Measurements from ENCODE around the gene ZNF618. TPM values are rescaled to one million over a fixed set of nuclear protein-coding genes. Genes with fewer than 3 reads are reported as not detected.

The ZNF618 gene
- total RNA-seq, 4 donors from 2014 or later, result 2.1 to 6.2 (median 4.1) TPM

DNA sequence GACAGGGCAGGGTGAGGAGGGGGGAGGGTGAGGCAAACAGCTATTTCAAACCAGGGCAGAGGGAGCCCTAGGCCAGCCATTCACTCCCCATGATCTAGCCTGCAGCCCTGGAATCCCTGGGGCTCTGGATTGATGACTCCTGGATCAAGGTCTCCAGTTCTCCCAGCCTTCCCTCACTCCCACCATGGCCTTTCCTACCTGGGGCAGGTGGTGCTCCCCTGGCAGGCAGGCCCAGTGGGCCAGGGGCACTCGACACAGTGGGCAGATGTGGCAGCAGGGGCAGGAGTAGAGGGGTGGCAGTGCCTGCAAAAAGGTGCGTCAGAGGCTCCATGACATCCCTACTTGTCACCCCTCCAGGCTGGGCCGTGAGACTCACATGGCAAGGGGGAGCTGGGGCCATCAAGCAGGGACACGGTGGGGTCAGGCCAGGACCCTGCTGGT is 216.9 kb downstream of the ZNF618 start:
- Histone ChIP-seq H3K4me3 (no peak overlapping the region), H3K27me3 (peaks cover 47% of the 10 kb centered on the region), H3K9me3 (no peaks in the 10 kb centered on the region), H3K4me1 (peaks cover 0 to 9% (median 3%) of the 10 kb centered on the region in 3 donors), H3K36me3 (no peaks in the 10 kb centered on the region), H3K27ac (no peak overlapping the region)
- no peak for ATAC-seq
- TF ChIP-seq EP300 (IDR thresholded peaks at IDR 0.05), result no peak
- no peak for TF ChIP-seq POLR2AphosphoS5 (IDR thresholded peaks at IDR 0.05)
- TF ChIP-seq, protein P1, sequence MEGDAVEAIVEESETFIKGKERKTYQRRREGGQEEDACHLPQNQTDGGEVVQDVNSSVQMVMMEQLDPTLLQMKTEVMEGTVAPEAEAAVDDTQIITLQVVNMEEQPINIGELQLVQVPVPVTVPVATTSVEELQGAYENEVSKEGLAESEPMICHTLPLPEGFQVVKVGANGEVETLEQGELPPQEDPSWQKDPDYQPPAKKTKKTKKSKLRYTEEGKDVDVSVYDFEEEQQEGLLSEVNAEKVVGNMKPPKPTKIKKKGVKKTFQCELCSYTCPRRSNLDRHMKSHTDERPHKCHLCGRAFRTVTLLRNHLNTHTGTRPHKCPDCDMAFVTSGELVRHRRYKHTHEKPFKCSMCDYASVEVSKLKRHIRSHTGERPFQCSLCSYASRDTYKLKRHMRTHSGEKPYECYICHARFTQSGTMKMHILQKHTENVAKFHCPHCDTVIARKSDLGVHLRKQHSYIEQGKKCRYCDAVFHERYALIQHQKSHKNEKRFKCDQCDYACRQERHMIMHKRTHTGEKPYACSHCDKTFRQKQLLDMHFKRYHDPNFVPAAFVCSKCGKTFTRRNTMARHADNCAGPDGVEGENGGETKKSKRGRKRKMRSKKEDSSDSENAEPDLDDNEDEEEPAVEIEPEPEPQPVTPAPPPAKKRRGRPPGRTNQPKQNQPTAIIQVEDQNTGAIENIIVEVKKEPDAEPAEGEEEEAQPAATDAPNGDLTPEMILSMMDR (IDR thresholded peaks at IDR 0.05), result no peak
- no peak for TF ChIP-seq POLR2A (IDR thresholded peaks at IDR 0.05)
- 57% methylated on average over 1 of the region's 4 CpGs; no CpG with 5 or more reads in 1 of the 2 donors for WGBS, 2 donors (ENCODE audit: low coverage in 1 of 2)

DNA sequence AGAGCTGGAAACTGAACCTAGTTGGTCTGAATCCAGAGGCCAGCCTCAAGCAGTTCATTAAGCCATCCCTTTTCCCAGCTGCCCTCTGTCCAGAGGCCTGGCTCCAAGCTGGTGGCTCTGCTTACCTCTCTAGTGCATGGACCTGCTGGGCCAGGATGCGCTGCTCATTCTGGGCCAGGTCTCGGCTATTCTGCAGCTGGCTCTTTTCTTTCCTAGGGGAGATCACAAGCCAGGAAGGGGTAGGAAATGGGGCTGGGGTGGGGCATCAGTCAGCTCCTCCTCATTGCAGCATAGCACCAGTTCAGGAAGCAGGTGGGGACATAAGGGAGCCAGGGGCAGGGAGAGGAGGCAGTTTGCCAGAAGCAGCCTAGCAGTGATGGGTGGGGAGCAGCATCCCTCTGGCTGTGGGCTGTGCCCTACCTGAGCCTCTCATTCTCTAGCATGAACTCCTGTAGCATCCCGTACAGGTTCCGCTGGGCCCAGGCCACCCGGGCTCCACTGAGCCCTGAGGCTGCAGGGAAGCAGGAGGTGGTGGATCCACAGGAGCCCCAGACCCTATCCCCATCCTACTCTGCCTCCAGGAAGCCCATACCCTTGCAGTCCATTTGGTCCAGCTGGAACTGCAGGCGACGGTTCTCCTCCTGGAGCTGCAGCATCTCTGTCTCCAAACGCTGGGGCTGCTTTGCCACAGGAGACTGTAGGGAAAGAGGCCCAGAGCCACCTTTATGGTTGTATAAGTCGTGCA is 217.8 kb downstream of the ZNF618 start:
- 80 to 100% methylated on average over 1 to 3 of the region's 9 CpGs for WGBS, 2 donors (ENCODE audit: low coverage in 1 of 2)
- H3K27me3 ChIP-seq, result peaks cover 56% of the 10 kb centered on the region

DNA sequence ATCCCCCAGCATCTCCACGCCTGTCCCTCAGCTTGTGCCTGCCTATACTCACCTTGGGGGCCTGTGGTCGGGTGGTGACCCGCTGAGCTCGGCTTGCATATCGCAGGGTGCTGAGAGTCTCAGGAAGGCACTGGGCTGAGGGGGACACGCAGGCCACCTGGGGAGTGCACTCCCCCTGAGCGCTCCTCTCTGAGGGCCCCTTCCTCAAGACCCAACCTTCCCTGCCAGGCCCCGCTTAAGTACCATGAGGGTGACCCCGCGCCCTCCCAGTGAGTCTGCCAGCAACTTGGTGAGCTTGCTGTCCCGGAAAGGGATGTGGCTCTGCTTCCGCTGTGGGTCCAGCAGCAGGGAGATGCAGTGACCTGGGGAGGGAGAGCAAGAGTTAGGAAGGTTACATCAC is 218.9 kb downstream of the ZNF618 start:
- WGBS, 2 donors (ENCODE audit: low coverage in 1 of 2), result no CpG with 5 or more reads among the region's 12 CpGs
- H3K27me3 ChIP-seq, result peaks cover 63% of the 10 kb centered on the region
- TF ChIP-seq POLR2AphosphoS5 (IDR thresholded peaks at IDR 0.05) (no peak), POLR2A (IDR thresholded peaks at IDR 0.05) (no peak), EP300 (IDR thresholded peaks at IDR 0.05) (no peak)
- TF ChIP-seq, protein P1 (IDR thresholded peaks at IDR 0.05), result no peak

More for the DNA sequence above, 217.8 kb downstream of the ZNF618 start:
- H3K36me3 ChIP-seq, result no peaks in the 10 kb centered on the region
- H3K27ac ChIP-seq, result no peak overlapping the region
- H3K4me1 ChIP-seq, result peaks cover 0 to 18% (median 5%) of the 10 kb centered on the region in 3 donors
- H3K4me3 ChIP-seq, result no peak overlapping the region
- no peaks in the 10 kb centered on the region for H3K9me3 ChIP-seq
- no peak for ATAC-seq
- TF ChIP-seq POLR2A (IDR thresholded peaks at IDR 0.05), result no peak
- TF ChIP-seq, protein P1 (IDR thresholded peaks at IDR 0.05), result no peak
- no peak for TF ChIP-seq EP300 (IDR thresholded peaks at IDR 0.05)
- TF ChIP-seq POLR2AphosphoS5 (IDR thresholded peaks at IDR 0.05), result no peak

DNA sequence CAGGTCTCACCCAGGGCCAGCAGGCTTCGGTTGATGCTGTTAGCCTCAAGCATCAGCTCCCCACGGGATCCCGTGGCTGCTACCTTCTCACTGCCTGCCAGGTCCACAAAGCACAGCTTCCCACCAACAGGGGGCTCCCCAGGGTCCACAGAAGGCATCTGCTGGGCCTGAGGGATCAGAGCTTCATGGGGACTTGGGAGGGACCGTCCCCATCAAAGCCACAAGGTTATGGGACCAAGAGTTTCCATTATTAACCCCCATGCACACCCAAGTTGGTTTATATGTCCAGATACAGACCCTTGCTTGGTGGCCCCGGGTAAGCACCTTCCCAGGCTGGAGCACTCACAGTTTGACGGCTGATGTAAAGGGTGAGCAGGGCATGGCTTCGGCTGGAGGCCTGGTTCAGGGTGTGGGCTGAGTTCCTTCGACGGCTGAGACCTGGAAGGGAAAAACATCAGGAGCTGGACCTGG is 220.0 kb downstream of the ZNF618 start:
- H3K27me3 ChIP-seq, result peaks cover 61% of the 10 kb centered on the region
- WGBS, 2 donors (ENCODE audit: low coverage in 1 of 2), result 89 to 100% methylated on average over 2 to 7 of the region's 9 CpGs

More for the DNA sequence above, 218.9 kb downstream of the ZNF618 start:
- Histone ChIP-seq H3K9me3 (no peaks in the 10 kb centered on the region), H3K4me3 (no peak overlapping the region), H3K27ac (no peak overlapping the region), H3K4me1 (peaks cover 0 to 19% (median 5%) of the 10 kb centered on the region in 3 donors), H3K36me3 (no peaks in the 10 kb centered on the region)
- ATAC-seq, result no peak

DNA sequence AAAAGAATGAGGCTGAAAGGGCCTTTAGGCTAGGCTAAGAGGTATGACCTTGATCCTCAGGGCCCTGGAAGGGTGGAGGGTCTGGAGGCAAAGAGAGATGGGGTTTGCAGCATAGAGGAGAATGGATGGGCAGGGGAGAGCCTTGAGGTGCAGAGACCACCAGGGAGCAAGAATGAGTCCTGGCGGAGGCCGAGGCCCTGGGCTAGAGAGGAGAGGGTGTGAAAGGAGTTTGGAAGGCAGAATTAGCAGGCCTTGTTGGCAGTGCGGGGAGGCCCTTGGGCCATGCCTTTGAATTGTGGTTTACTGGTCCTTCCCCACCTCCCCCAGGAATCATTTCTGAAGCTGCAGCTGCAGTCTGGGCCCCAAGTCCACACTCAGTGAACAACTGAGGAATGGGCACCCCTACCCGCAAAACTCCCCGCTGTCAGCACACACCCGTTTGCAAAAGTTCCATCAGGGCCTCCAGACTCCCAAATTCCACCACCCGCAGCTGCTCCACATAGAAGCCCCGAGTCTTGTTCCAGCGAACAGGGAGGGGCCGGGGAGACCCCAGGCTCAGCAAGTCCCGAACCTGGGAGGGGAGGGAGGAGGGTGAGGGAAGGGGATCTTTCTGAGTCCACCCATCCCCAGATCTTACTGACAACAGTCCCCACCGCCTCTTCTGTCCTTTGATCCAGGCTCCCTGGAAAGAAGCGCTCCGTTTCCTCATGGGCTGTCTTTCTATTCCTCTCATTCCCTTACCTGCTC is 220.9 kb downstream of the ZNF618 start:
- ATAC-seq, result no peak
- Histone ChIP-seq H3K4me3 (no peak overlapping the region), H3K36me3 (no peaks in the 10 kb centered on the region), H3K27ac (no peak overlapping the region), H3K4me1 (peaks cover 0 to 19% (median 5%) of the 10 kb centered on the region in 3 donors), H3K27me3 (peaks cover 61% of the 10 kb centered on the region), H3K9me3 (peaks cover 0 to 10% (median 0%) of the 10 kb centered on the region in 3 donors)
- 79% methylated on average over 5 to 9 of the region's 14 CpGs for WGBS, 2 donors (ENCODE audit: low coverage in 1 of 2)
- TF ChIP-seq POLR2A (IDR thresholded peaks at IDR 0.05) (no peak), EP300 (IDR thresholded peaks at IDR 0.05) (no peak), POLR2AphosphoS5 (IDR thresholded peaks at IDR 0.05) (no peak)
- TF ChIP-seq, protein P1 (IDR thresholded peaks at IDR 0.05), result no peak

More for the DNA sequence above, 220.0 kb downstream of the ZNF618 start:
- H3K9me3 ChIP-seq, result peaks cover 0 to under 1% (median 0%) of the 10 kb centered on the region in 3 donors
- ATAC-seq, result no peak
- TF ChIP-seq POLR2AphosphoS5 (IDR thresholded peaks at IDR 0.05), result no peak
- no peak for TF ChIP-seq POLR2A (IDR thresholded peaks at IDR 0.05)
- H3K27ac ChIP-seq, result no peak overlapping the region
- H3K36me3 ChIP-seq, result no peaks in the 10 kb centered on the region
- peaks cover 0 to 19% (median 5%) of the 10 kb centered on the region in 3 donors for H3K4me1 ChIP-seq
- H3K4me3 ChIP-seq, result no peak overlapping the region
